HG02938 (cell line): ENCODE results near the gene ADAMTS6.

Source experiments
- ATAC-seq: cut with Tn5 transposase; IDR thresholded peaks from one replicate; pipeline ENCODE4 v1.9.1; 2021; ENCODE audit warnings: mild to moderate bottlenecking, moderate library complexity; ENCODE audit not compliant: unreplicated experiment

ADAMTS6 gene

GRCh38 chr5:65290677-65291076 lies 191.0 kb downstream of the ADAMTS6 start:
- ATAC-seq, result no peak

GRCh38 chr5:65288657-65289056 lies 193.1 kb downstream of the ADAMTS6 start:
- ATAC-seq, result no peak

GRCh38 chr5:65279603-65280002 lies 202.1 kb downstream of the ADAMTS6 start:
- no peak for ATAC-seq

GRCh38 chr5:65276178-65276890 lies 205.4 kb downstream of the ADAMTS6 start:
- no peak for ATAC-seq

GRCh38 chr5:65271906-65272305 lies 209.8 kb downstream of the ADAMTS6 start:
- no peak for ATAC-seq

GRCh38 chr5:65268525-65268924 lies 213.2 kb downstream of the ADAMTS6 start:
- no peak for ATAC-seq

GRCh38 chr5:65264420-65264819 lies 217.3 kb downstream of the ADAMTS6 start:
- no peak for ATAC-seq

GRCh38 chr5:65263321-65263720 lies 218.4 kb downstream of the ADAMTS6 start:
- ATAC-seq, result no peak

GRCh38 chr5:65262649-65263059 lies 219.1 kb downstream of the ADAMTS6 start:
- no peak for ATAC-seq

- ATAC-seq, result no peak
Observed at GRCh38 chr5:65262096-65262495, 219.6 kb downstream of the ADAMTS6 start.

- ATAC-seq, result no peak
Observed at GRCh38 chr5:65261499-65261898, 220.2 kb downstream of the ADAMTS6 start.

- no peak for ATAC-seq
Observed at GRCh38 chr5:65255294-65255693, 226.4 kb downstream of the ADAMTS6 start.

GRCh38 chr5:65252977-65253376 lies 228.7 kb downstream of the ADAMTS6 start:
- ATAC-seq, result no peak

- no peak for ATAC-seq
Observed at GRCh38 chr5:65248896-65249295, 232.8 kb downstream of the ADAMTS6 start.

- ATAC-seq, result no peak
Observed at GRCh38 chr5:65247594-65247993, 234.1 kb downstream of the ADAMTS6 start.

GRCh38 chr5:65246741-65247140 lies 235.0 kb downstream of the ADAMTS6 start:
- no peak for ATAC-seq

GRCh38 chr5:65244031-65244430 lies 237.7 kb downstream of the ADAMTS6 start:
- ATAC-seq, result no peak

- ATAC-seq, result no peak
Observed at GRCh38 chr5:65243161-65243560, 238.6 kb downstream of the ADAMTS6 start.

GRCh38 chr5:65229841-65230240 lies 251.9 kb downstream of the ADAMTS6 start:
- no peak for ATAC-seq

- ATAC-seq, result no peak
Observed at GRCh38 chr5:65213921-65214525, 267.7 kb downstream of the ADAMTS6 start.

GRCh38 chr5:65209341-65209740 lies 272.4 kb downstream of the ADAMTS6 start:
- ATAC-seq, result no peak

GRCh38 chr5:65204966-65205365 lies 276.8 kb downstream of the ADAMTS6 start:
- ATAC-seq, result no peak

- no peak for ATAC-seq
Observed at GRCh38 chr5:65203746-65204145, 278.0 kb downstream of the ADAMTS6 start.
